ENCODE measurements around the gene NCK1.

The NCK1 gene

GRCh38 chr3:136904746-136905145 is 42.7 kb downstream of the NCK1 start:
- TF ChIP-seq SIN3A (IDR thresholded peaks at IDR 0.05; ENCODE audit: borderline replicate concordance, insufficient read depth, low read length) (no peak), REST (IDR thresholded peaks at IDR 0.05; ENCODE audit: insufficient read depth in 1 of 2, low read depth in 2 of 2, low read length in 2 of 2) (no peak), FOXP2 (optimal IDR thresholded peaks at IDR 0.05; ENCODE audit: borderline replicate concordance, extremely low read depth, extremely low read length, insufficient read depth) (no peak), POLR2AphosphoS5 (IDR thresholded peaks at IDR 0.05; ENCODE audit: low read depth, low read length) (no peak)

- no peak for TF ChIP-seq SIN3A (IDR thresholded peaks at IDR 0.05; ENCODE audit: borderline replicate concordance, insufficient read depth, low read length)
- TF ChIP-seq FOXP2 (optimal IDR thresholded peaks at IDR 0.05; ENCODE audit: borderline replicate concordance, extremely low read depth, extremely low read length, insufficient read depth), result no peak
- no peak for TF ChIP-seq REST (IDR thresholded peaks at IDR 0.05; ENCODE audit: insufficient read depth in 1 of 2, low read depth in 2 of 2, low read length in 2 of 2)
- no peak for TF ChIP-seq TAF1 (IDR thresholded peaks at IDR 0.05; ENCODE audit: borderline replicate concordance, insufficient read depth, low read length)
- TF ChIP-seq POLR2AphosphoS5 (IDR thresholded peaks at IDR 0.05; ENCODE audit: low read depth, low read length), result no peak
These were observed 43.5 kb downstream of the NCK1 start for GRCh38 chr3:136905549-136905948.

GRCh38 chr3:136906725-136907124 is 44.7 kb downstream of the NCK1 start:
- TF ChIP-seq SIN3A (IDR thresholded peaks at IDR 0.05; ENCODE audit: borderline replicate concordance, insufficient read depth, low read length), result no peak
- TF ChIP-seq FOXP2 (optimal IDR thresholded peaks at IDR 0.05; ENCODE audit: borderline replicate concordance, extremely low read depth, extremely low read length, insufficient read depth), result no peak
- no peak for TF ChIP-seq TAF1 (IDR thresholded peaks at IDR 0.05; ENCODE audit: borderline replicate concordance, insufficient read depth, low read length)
- no peak for TF ChIP-seq REST (IDR thresholded peaks at IDR 0.05; ENCODE audit: insufficient read depth in 1 of 2, low read depth in 2 of 2, low read length in 2 of 2)
- TF ChIP-seq POLR2AphosphoS5 (IDR thresholded peaks at IDR 0.05; ENCODE audit: low read depth, low read length), result no peak

GRCh38 chr3:136908297-136908696 is 46.3 kb downstream of the NCK1 start:
- no peak for TF ChIP-seq TAF1 (IDR thresholded peaks at IDR 0.05; ENCODE audit: borderline replicate concordance, insufficient read depth, low read length)

GRCh38 chr3:136909187-136909586 is 47.2 kb downstream of the NCK1 start:
- TF ChIP-seq FOXP2 (optimal IDR thresholded peaks at IDR 0.05; ENCODE audit: borderline replicate concordance, extremely low read depth, extremely low read length, insufficient read depth) (no peak), TAF1 (IDR thresholded peaks at IDR 0.05; ENCODE audit: borderline replicate concordance, insufficient read depth, low read length) (no peak), SIN3A (IDR thresholded peaks at IDR 0.05; ENCODE audit: borderline replicate concordance, insufficient read depth, low read length) (no peak), REST (IDR thresholded peaks at IDR 0.05; ENCODE audit: insufficient read depth in 1 of 2, low read depth in 2 of 2, low read length in 2 of 2) (no peak), POLR2AphosphoS5 (IDR thresholded peaks at IDR 0.05; ENCODE audit: low read depth, low read length) (no peak)
